Ectodermal cell (in vitro differentiated cells): ENCODE measurements around the gene ANKRD60.

ENCODE experiments used
- H3K27ac ChIP-seq: 2 replicates; pipeline ENCODE4 v1.7.0; 2013; ENCODE audit warnings: mild to moderate bottlenecking, low read depth, low read length; ENCODE audit not compliant: insufficient read depth, poor library complexity, severe bottlenecking
- H3K27me3 ChIP-seq: 2 replicates; pipeline ENCODE4 v1.7.0; 2013; ENCODE audit warnings: mild to moderate bottlenecking, low read length; ENCODE audit not compliant: insufficient read depth, control insufficient read depth, poor library complexity, severe bottlenecking
- H3K36me3 ChIP-seq: one replicate; pipeline ENCODE4 v1.7.0; 2013; ENCODE audit warnings: low read length; ENCODE audit not compliant: control insufficient read depth, insufficient read depth
- H3K4me1 ChIP-seq: one replicate; pipeline ENCODE4 v1.7.0; 2013; ENCODE audit warnings: low read length; ENCODE audit not compliant: control insufficient read depth, insufficient read depth
- H3K4me3 ChIP-seq: 2 replicates; pipeline ENCODE4 v1.7.0; 2013; ENCODE audit warnings: low read depth, low read length, control low read depth; ENCODE audit not compliant: insufficient read depth
- H3K9me3 ChIP-seq: 2 replicates; pipeline ENCODE4 v1.7.0; 2013; ENCODE audit warnings: mild to moderate bottlenecking, low read length, moderate library complexity; ENCODE audit not compliant: control insufficient read depth
- WGBS, 2 experiments: methylation state at CpG; one replicate each; pipeline ENCODE4 v1.1.7; 2013; ENCODE audit warnings: missing lambda C conversion rate in 2 of 2; 5-methylcytosine and 5-hydroxymethylcytosine counted together

ANKRD60 gene

DNA sequence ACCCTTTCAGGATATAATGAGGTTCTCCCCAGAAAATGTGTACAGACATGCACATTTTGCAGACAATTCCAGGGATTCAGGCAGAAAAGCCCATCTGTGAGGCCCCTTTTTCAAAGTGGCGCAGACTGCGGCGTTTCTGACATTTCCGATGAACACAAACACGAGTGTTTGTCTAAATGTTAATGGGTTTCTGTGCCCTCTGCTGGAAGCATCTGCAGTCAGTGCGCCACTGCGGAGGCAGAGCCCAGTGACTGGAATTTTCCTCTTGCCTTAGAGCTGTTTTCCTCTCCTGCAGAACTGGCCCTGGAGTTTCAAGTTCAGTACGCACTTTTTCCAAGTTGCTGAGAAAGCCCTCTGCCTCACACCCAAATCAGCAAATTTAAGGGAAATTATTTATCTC is 15.3 kb downstream of the ANKRD60 start:
- no peaks in the 10 kb centered on the region for H3K9me3 ChIP-seq
- WGBS, 2 experiments, result 90 to 92% methylated on average over 8 of the region's 8 CpGs
- no peak overlapping the region for H3K27ac ChIP-seq
- H3K36me3 ChIP-seq, result no peaks in the 10 kb centered on the region
- no peaks in the 10 kb centered on the region for H3K4me1 ChIP-seq
- H3K27me3 ChIP-seq, result peaks cover 3% of the 10 kb centered on the region
- no peak overlapping the region for H3K4me3 ChIP-seq

DNA sequence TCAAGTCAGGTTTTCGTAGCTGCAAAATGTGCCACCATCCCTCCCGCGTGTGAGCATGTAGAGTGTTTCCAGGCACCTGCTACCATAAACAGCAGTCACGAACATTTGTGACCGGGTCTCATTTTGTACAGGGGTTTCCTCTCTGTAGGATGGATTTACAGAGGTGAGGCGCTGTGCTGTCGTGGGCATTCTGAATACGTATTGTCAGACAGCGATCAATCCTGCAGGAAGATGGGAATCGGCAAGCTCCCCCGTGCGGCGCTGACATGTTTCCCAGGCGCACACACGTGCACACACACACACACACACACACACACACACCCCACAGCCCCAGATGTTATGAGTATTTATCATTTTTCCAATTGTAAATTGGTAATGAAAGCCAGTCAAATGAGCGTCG is 15.8 kb downstream of the ANKRD60 start:
- no peaks in the 10 kb centered on the region for H3K4me1 ChIP-seq
- H3K36me3 ChIP-seq, result no peaks in the 10 kb centered on the region
- WGBS, 2 experiments, result 83 to 92% methylated on average over 15 to 17 of the region's 17 CpGs
- peaks cover 3% of the 10 kb centered on the region for H3K27me3 ChIP-seq
- no peak overlapping the region for H3K4me3 ChIP-seq
- H3K27ac ChIP-seq, result no peak overlapping the region
- H3K9me3 ChIP-seq, result no peaks in the 10 kb centered on the region

DNA sequence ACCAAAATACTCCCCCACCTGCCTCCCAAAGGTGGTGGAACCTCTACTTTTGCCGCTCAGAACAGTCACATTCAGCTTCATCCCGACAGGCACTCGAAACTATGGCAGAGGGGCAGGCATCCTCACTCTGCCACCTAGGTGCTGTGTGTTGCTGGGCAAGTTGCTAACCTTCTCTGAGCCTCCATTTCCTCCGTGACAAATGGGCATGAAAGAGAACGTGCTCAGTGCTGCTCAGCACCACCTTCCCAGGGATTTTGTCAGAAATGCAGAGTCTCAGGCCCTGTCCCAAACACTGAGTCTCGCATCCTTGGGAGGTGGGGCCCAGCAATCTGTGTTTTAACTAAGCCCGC is 18.1 kb downstream of the ANKRD60 start:
- WGBS, 2 experiments, result 92 to 95% methylated on average over 7 of the region's 7 CpGs
- Histone ChIP-seq H3K9me3 (no peaks in the 10 kb centered on the region), H3K27ac (no peak overlapping the region), H3K4me3 (no peak overlapping the region), H3K36me3 (no peaks in the 10 kb centered on the region), H3K27me3 (peaks cover 3% of the 10 kb centered on the region), H3K4me1 (no peaks in the 10 kb centered on the region)

DNA sequence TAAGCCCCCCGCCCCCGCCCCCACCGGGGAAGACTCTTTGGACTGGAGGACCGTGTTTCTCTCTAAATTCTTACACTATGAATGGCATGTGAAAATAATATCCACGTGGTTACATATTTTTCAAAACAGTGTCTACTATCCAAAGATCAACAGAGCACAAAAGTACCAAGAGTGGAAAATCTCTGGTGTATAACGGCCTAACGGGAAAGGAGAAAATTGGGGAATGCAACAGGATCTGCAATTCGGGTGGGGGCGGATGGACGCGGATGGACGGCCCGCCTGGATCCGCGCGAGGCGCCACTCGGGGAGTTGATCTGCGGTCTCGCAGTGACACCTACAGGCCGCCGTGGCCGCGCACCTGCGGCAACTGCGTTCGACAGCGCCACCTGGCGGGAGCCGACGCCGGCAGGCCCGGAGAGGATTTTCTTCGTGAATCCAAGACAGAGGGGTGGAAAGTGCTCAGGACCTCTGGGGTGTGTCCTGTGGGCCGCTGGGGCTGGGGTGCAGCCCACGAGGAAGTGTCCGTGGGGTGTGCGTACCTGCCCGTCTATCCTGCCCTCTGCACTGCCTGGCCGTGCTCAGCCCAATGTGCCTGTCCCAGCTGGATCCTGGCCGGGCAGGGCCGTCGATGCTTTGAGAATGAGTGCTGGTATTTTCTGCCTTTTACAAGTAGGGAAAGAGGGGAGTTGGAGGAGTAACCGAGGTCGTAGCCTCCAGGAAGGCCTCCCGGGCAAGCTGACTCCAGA is 18.6 kb downstream of the ANKRD60 start:
- Histone ChIP-seq H3K4me3 (no peak overlapping the region), H3K27ac (no peak overlapping the region), H3K27me3 (peaks cover 3% of the 10 kb centered on the region), H3K4me1 (no peaks in the 10 kb centered on the region), H3K36me3 (no peaks in the 10 kb centered on the region), H3K9me3 (no peaks in the 10 kb centered on the region)
- WGBS, 2 experiments, result 13% methylated on average over 45 to 46 of the region's 46 CpGs

DNA sequence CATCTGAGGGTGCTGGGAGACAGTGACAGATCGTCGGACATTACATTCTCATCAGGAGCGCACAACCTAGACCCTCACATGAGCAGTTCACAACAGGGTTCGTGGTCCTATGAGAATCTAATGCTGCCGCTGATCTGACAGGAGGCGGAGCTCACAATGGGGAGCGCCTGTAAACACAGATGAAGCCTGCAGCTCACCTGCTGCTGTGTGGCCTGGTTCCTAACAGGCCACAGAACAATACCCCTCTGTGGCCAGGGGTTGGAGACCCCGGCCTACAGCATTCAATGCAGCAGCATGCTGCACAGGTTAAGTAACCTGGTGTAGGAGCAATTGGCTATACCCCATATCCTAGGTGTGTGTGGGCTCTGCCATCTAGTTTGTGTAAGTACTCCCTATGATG is 19.5 kb downstream of the ANKRD60 start:
- no peak overlapping the region for H3K4me3 ChIP-seq
- no peaks in the 10 kb centered on the region for H3K4me1 ChIP-seq
- no peak overlapping the region for H3K27ac ChIP-seq
- H3K9me3 ChIP-seq, result no peaks in the 10 kb centered on the region
- H3K27me3 ChIP-seq, result peaks cover 3% of the 10 kb centered on the region
- 75% methylated on average over 8 of the region's 8 CpGs for WGBS, 2 experiments
- no peaks in the 10 kb centered on the region for H3K36me3 ChIP-seq

DNA sequence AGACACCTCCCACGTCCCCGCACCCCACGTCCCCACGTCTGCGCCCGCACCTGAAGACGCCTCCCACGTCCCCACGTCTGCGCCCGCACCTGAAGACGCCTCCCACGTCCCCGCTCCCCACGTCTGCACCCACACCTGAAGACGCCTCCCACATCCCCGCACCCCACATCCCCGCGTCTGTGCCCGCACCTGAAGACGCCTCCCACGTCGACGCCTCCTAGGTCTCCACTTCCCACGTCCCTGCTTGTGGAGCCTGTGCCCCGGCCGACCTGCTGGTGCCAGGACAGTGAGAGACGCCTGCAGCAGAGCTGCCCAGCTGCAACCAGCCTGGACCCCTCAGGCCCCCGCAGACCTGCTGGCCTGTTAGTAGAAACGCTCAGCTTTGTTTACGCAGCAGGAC is 22.6 kb downstream of the ANKRD60 start:
- no peak overlapping the region for H3K4me3 ChIP-seq
- 95 to 96% methylated on average over 31 of the region's 31 CpGs for WGBS, 2 experiments
- H3K4me1 ChIP-seq, result no peaks in the 10 kb centered on the region
- no peak overlapping the region for H3K27ac ChIP-seq
- H3K9me3 ChIP-seq, result no peaks in the 10 kb centered on the region
- no peaks in the 10 kb centered on the region for H3K36me3 ChIP-seq
- H3K27me3 ChIP-seq, result peaks cover 3% of the 10 kb centered on the region

DNA sequence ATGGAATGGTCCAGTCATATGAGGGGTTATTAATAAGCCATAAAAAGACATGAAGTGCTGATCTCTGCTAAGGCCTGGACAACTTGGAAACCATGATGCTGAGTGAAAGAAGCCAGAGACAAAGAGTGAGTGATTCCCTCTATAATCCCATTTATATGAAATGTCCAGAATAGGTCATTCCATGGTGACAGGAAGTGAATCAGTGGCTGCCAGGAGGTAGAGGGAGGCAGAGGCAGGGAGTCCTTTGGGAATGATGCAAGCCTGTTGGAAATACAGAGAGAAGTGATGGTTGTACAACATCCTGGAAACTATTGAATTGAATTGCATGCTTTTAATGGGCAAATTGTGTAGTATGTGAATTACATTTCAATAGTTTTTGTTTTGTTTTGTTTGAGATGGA is 26.4 kb downstream of the ANKRD60 start:
- Histone ChIP-seq H3K36me3 (no peaks in the 10 kb centered on the region), H3K9me3 (no peaks in the 10 kb centered on the region), H3K27me3 (no peaks in the 10 kb centered on the region), H3K27ac (no peak overlapping the region), H3K4me3 (no peak overlapping the region), H3K4me1 (no peaks in the 10 kb centered on the region)

DNA sequence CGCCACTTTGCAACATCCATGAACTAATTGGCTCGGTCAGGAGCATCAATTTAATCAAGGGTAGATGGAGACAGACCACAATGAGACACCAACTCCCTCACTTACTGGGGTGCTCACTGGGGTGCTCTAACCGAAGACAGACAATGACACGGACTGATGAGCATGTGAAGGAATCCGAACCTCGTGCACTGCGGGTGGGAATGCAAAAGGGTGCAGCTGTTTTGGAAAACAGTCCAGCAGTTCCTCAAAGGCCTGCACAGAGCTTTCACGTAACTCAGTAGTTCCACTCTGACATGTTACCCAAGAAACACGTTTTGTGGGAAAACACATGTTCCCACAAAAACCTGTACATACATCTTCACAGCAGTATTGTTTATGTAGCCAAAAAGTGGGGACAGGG is 26.8 kb downstream of the ANKRD60 start:
- no peaks in the 10 kb centered on the region for H3K27me3 ChIP-seq

DNA sequence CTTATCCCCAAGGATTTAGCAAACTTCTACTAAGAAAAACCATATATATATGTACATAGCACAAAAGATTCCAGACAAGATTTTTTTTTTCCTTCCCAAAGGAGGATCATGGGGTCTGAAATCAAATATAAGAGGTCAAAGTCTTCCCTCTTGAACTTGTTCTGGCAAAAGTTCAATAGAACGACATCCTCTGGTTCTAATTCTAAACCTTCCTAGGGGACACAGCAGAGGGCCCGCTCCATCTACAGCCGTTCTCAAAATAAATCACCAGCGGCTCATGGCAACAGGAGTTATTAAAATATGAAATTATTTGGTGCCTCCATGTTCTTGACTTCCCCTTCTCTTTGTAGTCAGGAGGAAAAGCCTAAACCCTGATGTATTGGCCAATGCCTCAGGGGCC is 29.0 kb downstream of the ANKRD60 start:
- no peaks in the 10 kb centered on the region for H3K36me3 ChIP-seq
- H3K27me3 ChIP-seq, result no peaks in the 10 kb centered on the region
- no peaks in the 10 kb centered on the region for H3K4me1 ChIP-seq
- 93 to 98% methylated on average over 4 of the region's 4 CpGs for WGBS, 2 experiments
- no peak overlapping the region for H3K27ac ChIP-seq
- H3K4me3 ChIP-seq, result no peak overlapping the region
- H3K9me3 ChIP-seq, result no peaks in the 10 kb centered on the region

More for the DNA sequence above, 26.8 kb downstream of the ANKRD60 start:
- Histone ChIP-seq H3K36me3 (no peaks in the 10 kb centered on the region), H3K4me3 (no peak overlapping the region), H3K9me3 (no peaks in the 10 kb centered on the region), H3K27ac (no peak overlapping the region), H3K4me1 (no peaks in the 10 kb centered on the region)
- 93 to 95% methylated on average over 9 of the region's 9 CpGs for WGBS, 2 experiments

DNA sequence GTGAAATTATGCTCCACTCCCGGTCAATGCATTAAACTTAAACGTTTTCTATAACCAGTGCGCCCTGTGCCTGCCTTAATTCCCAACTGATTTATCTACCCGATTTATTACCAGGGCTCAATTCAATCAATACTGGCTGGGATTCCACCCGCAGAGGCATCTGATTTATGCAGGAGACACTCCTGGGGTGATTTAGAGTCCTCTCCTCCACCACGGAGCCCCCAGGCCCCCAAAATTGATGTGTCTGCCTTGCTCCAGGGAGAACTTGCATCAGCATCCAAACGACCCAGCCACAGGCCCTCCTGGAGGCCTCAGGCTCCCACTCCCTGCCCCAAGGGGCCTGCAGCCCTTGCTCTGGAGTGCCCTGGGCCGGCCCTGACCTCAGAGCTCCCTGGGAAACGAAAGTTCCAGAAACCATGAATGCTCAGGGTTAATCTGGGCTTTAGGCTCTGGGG is 29.5 kb downstream of the ANKRD60 start:
- H3K27ac ChIP-seq, result no peak overlapping the region
- no peaks in the 10 kb centered on the region for H3K27me3 ChIP-seq
- H3K36me3 ChIP-seq, result no peaks in the 10 kb centered on the region
- no peaks in the 10 kb centered on the region for H3K9me3 ChIP-seq
- H3K4me3 ChIP-seq, result no peak overlapping the region
- H3K4me1 ChIP-seq, result no peaks in the 10 kb centered on the region
- WGBS, 2 experiments, result 74 to 83% methylated on average over 9 of the region's 9 CpGs

DNA sequence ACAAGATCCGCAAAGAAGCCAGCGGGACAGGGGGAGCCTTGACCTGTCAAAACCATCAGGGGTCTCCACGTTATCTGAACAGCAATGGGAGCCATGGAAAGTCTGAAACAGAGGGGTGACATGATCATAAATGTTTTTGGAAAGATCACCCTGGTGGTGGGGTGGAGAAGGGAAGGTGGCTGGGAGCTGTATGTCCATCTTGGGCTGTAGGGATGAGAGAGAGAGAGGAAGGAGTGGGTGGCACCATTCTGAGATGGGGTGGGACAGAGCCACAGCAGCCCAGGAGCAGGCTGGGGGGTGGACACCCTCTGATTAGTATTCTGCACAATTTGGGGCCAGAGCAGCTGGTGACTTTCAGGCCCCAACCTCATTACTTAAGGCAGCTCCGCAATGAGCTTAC is 30.1 kb downstream of the ANKRD60 start:
- 90 to 93% methylated on average over 4 of the region's 4 CpGs for WGBS, 2 experiments
- H3K27ac ChIP-seq, result no peak overlapping the region

More for the DNA sequence above, 30.1 kb downstream of the ANKRD60 start:
- H3K9me3 ChIP-seq, result no peaks in the 10 kb centered on the region
- no peaks in the 10 kb centered on the region for H3K4me1 ChIP-seq
- H3K36me3 ChIP-seq, result no peaks in the 10 kb centered on the region
- no peak overlapping the region for H3K4me3 ChIP-seq
- no peaks in the 10 kb centered on the region for H3K27me3 ChIP-seq
